D721Med (cell line): ENCODE results near the gene MICU2.

Experiments used
- DNase-seq: peaks from one replicate; pipeline ENCODE4 v3.0.0; 2011; ENCODE audit warnings: low spot score; ENCODE audit not compliant: insufficient read length
- FAIRE-seq: peaks from 2 replicates; lab custom pipeline; 2011; peaks lifted over from hg19 to GRCh38; lab: Jason Lieb, UNC
- TF ChIP-seq, protein P1 (sequence below): IDR thresholded peaks from 2 replicates; pipeline ENCODE4 v1.5.1; 2012; ENCODE audit warnings: mild to moderate bottlenecking, control low read depth; ENCODE audit not compliant: insufficient read depth; ENCODE audit errors: missing control alignments

The MICU2 gene

GRCh38 chr13:21526707-21527540, 77.0 kb downstream of the MICU2 start:
- TF ChIP-seq, protein P1, sequence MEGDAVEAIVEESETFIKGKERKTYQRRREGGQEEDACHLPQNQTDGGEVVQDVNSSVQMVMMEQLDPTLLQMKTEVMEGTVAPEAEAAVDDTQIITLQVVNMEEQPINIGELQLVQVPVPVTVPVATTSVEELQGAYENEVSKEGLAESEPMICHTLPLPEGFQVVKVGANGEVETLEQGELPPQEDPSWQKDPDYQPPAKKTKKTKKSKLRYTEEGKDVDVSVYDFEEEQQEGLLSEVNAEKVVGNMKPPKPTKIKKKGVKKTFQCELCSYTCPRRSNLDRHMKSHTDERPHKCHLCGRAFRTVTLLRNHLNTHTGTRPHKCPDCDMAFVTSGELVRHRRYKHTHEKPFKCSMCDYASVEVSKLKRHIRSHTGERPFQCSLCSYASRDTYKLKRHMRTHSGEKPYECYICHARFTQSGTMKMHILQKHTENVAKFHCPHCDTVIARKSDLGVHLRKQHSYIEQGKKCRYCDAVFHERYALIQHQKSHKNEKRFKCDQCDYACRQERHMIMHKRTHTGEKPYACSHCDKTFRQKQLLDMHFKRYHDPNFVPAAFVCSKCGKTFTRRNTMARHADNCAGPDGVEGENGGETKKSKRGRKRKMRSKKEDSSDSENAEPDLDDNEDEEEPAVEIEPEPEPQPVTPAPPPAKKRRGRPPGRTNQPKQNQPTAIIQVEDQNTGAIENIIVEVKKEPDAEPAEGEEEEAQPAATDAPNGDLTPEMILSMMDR: no peak
- DNase-seq (no peak), FAIRE-seq (no peak)

GRCh38 chr13:21522847-21523246, 81.1 kb downstream of the MICU2 start:
- TF ChIP-seq, protein P1: no peak
- no peak for FAIRE-seq
- DNase-seq: no peak

DNA sequence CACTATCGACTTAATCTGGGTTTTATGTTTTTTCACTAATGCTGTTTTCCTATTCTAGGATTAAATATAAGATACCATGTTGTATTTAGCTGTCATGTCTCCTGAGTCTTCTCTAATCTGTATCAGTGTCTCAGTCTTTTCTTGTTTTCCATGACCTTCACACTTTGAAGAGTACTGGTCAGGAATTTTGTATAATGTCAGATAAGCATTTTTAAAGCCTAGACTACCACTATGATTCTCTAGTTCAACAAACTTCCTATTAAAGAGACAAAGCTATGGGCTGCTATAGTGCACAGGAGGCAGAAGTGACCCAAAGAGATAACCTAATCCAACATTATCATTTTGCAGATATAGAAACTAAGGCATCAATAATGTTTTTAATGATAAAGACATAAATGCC, 81.8 kb downstream of the MICU2 start:
- FAIRE-seq: no peak
- TF ChIP-seq, protein P1: no peak
- DNase-seq: no peak

- FAIRE-seq (no peak), DNase-seq (no peak)
- TF ChIP-seq, protein P1: no peak
Observed at GRCh38 chr13:21518617-21519144, 85.3 kb downstream of the MICU2 start.

DNA sequence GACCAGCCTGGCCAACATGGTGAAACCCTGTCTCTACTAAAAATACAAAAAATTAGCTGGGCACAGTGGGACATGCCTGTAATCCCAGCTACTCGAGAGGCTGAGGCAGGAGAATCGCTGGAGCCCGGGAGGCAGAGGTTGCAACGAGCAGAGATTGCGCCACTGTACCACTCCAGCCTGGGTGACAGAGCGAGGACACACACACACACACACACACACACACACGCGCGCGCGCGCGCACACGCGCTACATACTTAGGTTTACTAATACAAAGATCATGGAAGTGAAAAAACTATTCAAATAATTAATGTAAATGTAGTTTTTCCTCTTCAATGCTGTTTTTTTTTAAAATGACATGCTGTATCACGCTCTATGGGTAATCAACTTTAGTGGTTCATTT, 86.4 kb downstream of the MICU2 start:
- FAIRE-seq: no peak
- DNase-seq: no peak
- TF ChIP-seq, protein P1: no peak

DNA sequence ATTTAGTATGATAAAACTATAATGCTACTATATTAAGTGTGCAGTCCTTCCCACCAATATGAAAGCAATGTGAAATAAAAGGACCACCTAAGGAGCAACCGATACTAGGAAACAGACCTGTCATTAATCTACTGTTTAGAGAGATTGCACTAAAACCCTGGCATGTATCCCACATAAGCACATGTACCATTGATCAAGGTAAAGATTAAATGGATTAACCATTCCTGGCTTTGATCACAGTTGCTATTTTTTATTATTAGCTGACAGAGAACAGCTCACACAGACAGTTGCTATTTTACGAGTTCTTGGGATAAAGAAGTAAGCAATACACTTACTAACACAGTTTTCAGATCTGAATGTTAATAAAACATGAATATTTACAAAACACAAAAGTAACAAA, 87.2 kb downstream of the MICU2 start:
- TF ChIP-seq, protein P1: no peak
- FAIRE-seq: no peak
- no peak for DNase-seq

GRCh38 chr13:21511849-21512248, 92.1 kb downstream of the MICU2 start:
- TF ChIP-seq, protein P1: no peak
- FAIRE-seq: no peak
- no peak for DNase-seq
